ENCODE data around the gene HMG20A. TPM values are rescaled to one million over a fixed set of nuclear protein-coding genes. Genes with fewer than 3 reads are reported as not detected.

Gene HMG20A
- total and polyA plus RNA-seq, 2 experiments from 2014 or later: 17.8 to 57.8 TPM

DNA sequence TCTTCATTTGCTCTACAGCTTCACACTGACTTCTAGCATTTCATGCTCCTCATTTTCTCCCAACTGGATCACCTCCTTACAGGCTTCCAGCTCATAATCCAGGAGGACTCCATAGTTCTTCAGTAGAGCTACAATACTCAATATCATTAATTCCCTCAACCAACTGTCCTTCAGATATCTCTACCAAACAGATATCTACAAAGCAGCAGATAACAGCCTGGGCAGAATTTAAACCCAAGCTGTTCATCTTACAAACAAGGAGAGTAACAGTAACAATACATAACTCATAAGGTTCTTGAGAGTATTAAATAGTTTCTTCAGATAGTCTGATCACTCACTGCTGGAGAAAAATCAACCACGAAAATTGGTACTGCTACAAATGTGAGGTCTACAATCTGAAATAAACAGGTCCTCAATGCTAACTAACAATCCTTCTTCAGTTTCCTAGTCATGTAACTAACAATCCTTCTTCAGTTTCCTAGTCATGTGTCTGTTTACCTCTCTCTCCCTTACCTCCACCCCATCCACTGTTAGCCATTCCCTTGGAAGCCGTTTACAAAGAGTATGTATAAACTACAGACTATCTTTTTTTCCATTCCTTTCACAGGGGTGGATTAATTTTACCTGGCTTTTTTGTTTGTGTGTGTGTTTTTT lies 5.8 kb upstream of the HMG20A start:
- no peak overlapping the region for H3K27ac Mint-ChIP-seq
- Histone ChIP-seq H3K4me2 (no peak overlapping the region), H3K4me1 (ENCODE audit: insufficient read depth) (peaks cover 38% of the 10 kb centered on the region), H3K27me3 (ENCODE audit: insufficient read depth) (peaks cover 17% of the 10 kb centered on the region), H3F3A (replicated peaks; ENCODE audit: low read depth) (no peaks in the 10 kb centered on the region), H2AFZ (no peak overlapping the region), H4K20me1 (replicated peaks; ENCODE audit: insufficient read depth) (peaks cover 31% of the 10 kb centered on the region), H3K9me2 (ENCODE audit: insufficient read depth) (no peaks in the 10 kb centered on the region), H3K79me2 (replicated peaks; ENCODE audit: insufficient read depth) (peaks cover 91% of the 10 kb centered on the region), H3K36me3 (ENCODE audit: insufficient read depth) (no peaks in the 10 kb centered on the region), H3K27ac (ENCODE audit: low read depth) (no peak overlapping the region), H3K4me3 (no peak overlapping the region)
- H3K9me3 Mint-ChIP-seq: no peaks in the 10 kb centered on the region; the same call in 2 of the 3 replicates
- H3K27me3 Mint-ChIP-seq (ENCODE audit: insufficient read depth, low read depth, poor library complexity): peaks cover 5% of the 10 kb centered on the region
- H3K36me3 Mint-ChIP-seq (ENCODE audit: low read depth): peaks cover 3% of the 10 kb centered on the region; the same call in 1 of the 3 replicates
- ATAC-seq (no peak), DNase-seq (ENCODE audit: low spot score) (no peak)
- no peak for TF ChIP-seq NANOG (IDR thresholded peaks at IDR 0.05; ENCODE audit: borderline replicate concordance)
- no peak for TF ChIP-seq EZH2 (IDR thresholded peaks at IDR 0.05; ENCODE audit: low read depth, unreplicated experiment)
- no peak for TF ChIP-seq ZNF462 (CRISPR knock-in tag; IDR thresholded peaks at IDR 0.05)
- peaks cover 37% of the 10 kb centered on the region for H3K4me1 Mint-ChIP-seq
- no peak overlapping the region for H3K4me3 Mint-ChIP-seq

GRCh38 chr15:77415450-77416147 lies 5.1 kb upstream of the HMG20A start:
- no peak overlapping the region for H3K27ac ChIP-seq (ENCODE audit: low read depth)
- no peaks in the 10 kb centered on the region for H3K9me2 ChIP-seq (ENCODE audit: insufficient read depth)
- no peaks in the 10 kb centered on the region for H3K36me3 ChIP-seq (ENCODE audit: insufficient read depth)
- Mint-ChIP-seq H3K4me1 (peaks cover 32% of the 10 kb centered on the region), H3K9me3 (no peaks in the 10 kb centered on the region; the same call in 2 of the 3 replicates), H3K27ac (no peak overlapping the region), H3K36me3 (ENCODE audit: low read depth) (peaks cover 3% of the 10 kb centered on the region; the same call in 1 of the 3 replicates), H3K4me3 (no peak overlapping the region), H3K27me3 (ENCODE audit: insufficient read depth, low read depth, poor library complexity) (peaks cover 6% of the 10 kb centered on the region)
- H3K4me1 ChIP-seq (ENCODE audit: insufficient read depth): peaks cover 35% of the 10 kb centered on the region
- H3K4me3 ChIP-seq: no peak overlapping the region
- DNase-seq (ENCODE audit: low spot score) (peak; percentile 52), ATAC-seq (peak; percentile 3; the same call in 1 of the 3 replicates)
- H3F3A ChIP-seq (replicated peaks; ENCODE audit: low read depth): no peaks in the 10 kb centered on the region
- H4K20me1 ChIP-seq (replicated peaks; ENCODE audit: insufficient read depth): peaks cover 31% of the 10 kb centered on the region
- no peak overlapping the region for H2AFZ ChIP-seq
- peaks cover 17% of the 10 kb centered on the region for H3K27me3 ChIP-seq (ENCODE audit: insufficient read depth)
- peaks cover 84% of the 10 kb centered on the region for H3K79me2 ChIP-seq (replicated peaks; ENCODE audit: insufficient read depth)
- peak overlapping the region; percentile 50; the same call in 1 of the 2 replicates for H3K4me2 ChIP-seq
- no peak for TF ChIP-seq POLR2AphosphoS5 (IDR thresholded peaks at IDR 0.05; ENCODE audit: low read depth)
- TF ChIP-seq ZNF331 (CRISPR knock-in tag; IDR thresholded peaks at IDR 0.05; ENCODE audit: low read depth): no peak
- TF ChIP-seq CREB1 (CRISPR knock-in tag; IDR thresholded peaks at IDR 0.05; ENCODE audit: low read depth): no peak
- no peak for TF ChIP-seq ZNF114 (CRISPR knock-in tag; IDR thresholded peaks at IDR 0.05)
- peak; percentile 68; the same call in 1 of the 2 replicates for TF ChIP-seq NANOG (IDR thresholded peaks at IDR 0.05; ENCODE audit: borderline replicate concordance)

Data from GM23338 (cell line).